Neuronal stem cell (in vitro differentiated cells): ENCODE measurements around the gene EEF1AKMT1.

Experiments
- DNase-seq: peaks from one replicate; pipeline ENCODE4 v3.0.0-alpha.2; 2013; ENCODE audit warnings: low spot score
- H2AFZ ChIP-seq: one replicate; pipeline ENCODE4 v1.6.1; 2013; ENCODE audit warnings: mild to moderate bottlenecking, low read length, inconsistent platforms
- H2AK5ac ChIP-seq: 2 replicates; pipeline ENCODE4 v1.6.1; 2013; ENCODE audit warnings: low read depth, mild to moderate bottlenecking, inconsistent platforms, low read length, moderate library complexity, mixed read lengths
- H2BK120ac ChIP-seq: 2 replicates; pipeline ENCODE4 v1.6.1; 2013; ENCODE audit warnings: low read depth, mild to moderate bottlenecking, inconsistent platforms, low read length, moderate library complexity, mixed read lengths
- H2BK12ac ChIP-seq: one replicate; pipeline ENCODE4 v1.6.1; 2013; ENCODE audit warnings: low read length, inconsistent platforms
- H2BK15ac ChIP-seq: 2 replicates; pipeline ENCODE4 v1.6.1; 2013; ENCODE audit warnings: mild to moderate bottlenecking, low read length, inconsistent platforms, mixed read lengths
- H2BK5ac ChIP-seq: one replicate; pipeline ENCODE4 v1.6.1; 2013; ENCODE audit warnings: inconsistent platforms, mild to moderate bottlenecking, low read length, moderate library complexity
- H3K14ac ChIP-seq: one replicate; pipeline ENCODE4 v1.6.1; 2013; ENCODE audit warnings: low read length, inconsistent platforms
- H3K18ac ChIP-seq: 2 replicates; pipeline ENCODE4 v1.6.1; 2013; ENCODE audit warnings: low read length, inconsistent platforms
- H3K23ac ChIP-seq: 2 replicates; pipeline ENCODE4 v1.6.1; 2013; ENCODE audit warnings: low read depth, mild to moderate bottlenecking, mixed read lengths, low read length, inconsistent platforms; ENCODE audit not compliant: poor library complexity
- H3K27ac ChIP-seq: replicated peaks from 3 replicates; pipeline ENCODE4 v1.5.1; 2013; ENCODE audit warnings: low read length, inconsistent platforms
- H3K27me3 ChIP-seq, 3 experiments: 2 replicates each; pipeline ENCODE4 v1.6.1; 2013; ENCODE audit warnings: low read length in 3 of 3, mild to moderate bottlenecking in 2 of 3, inconsistent platforms in 1 of 3, low read depth in 1 of 3, mixed read lengths in 1 of 3, moderate library complexity in 1 of 3; ENCODE audit not compliant: control insufficient read depth in 3 of 3, insufficient read depth in 3 of 3
- H3K36me3 ChIP-seq, 2 donors: replicated peaks in 1 of 2; 2 replicates each; pipeline ENCODE4 v1.6.1; 2013; ENCODE audit warnings: low read length in 2 of 2; ENCODE audit not compliant: control insufficient read depth in 2 of 2, insufficient read depth in 2 of 2
- H3K4ac ChIP-seq: 2 replicates; pipeline ENCODE4 v1.6.1; 2013; ENCODE audit warnings: inconsistent platforms, mild to moderate bottlenecking, low read length, moderate library complexity
- H3K4me1 ChIP-seq, 2 donors: 1 replicate in 1 of 2; 2 replicates in 1 of 2; pipeline ENCODE4 v1.6.1; 2013; ENCODE audit warnings: low read length in 2 of 2, low read depth in 1 of 2; ENCODE audit not compliant: control insufficient read depth in 2 of 2, insufficient read depth in 1 of 2
- H3K4me2 ChIP-seq: one replicate; pipeline ENCODE4 v1.6.1; 2013; ENCODE audit warnings: mild to moderate bottlenecking, low read length, inconsistent platforms; ENCODE audit not compliant: insufficient read depth, poor library complexity, severe bottlenecking
- H3K4me3 ChIP-seq, 2 donors: 2 replicates each; pipeline ENCODE4 v1.5.1; 2013; ENCODE audit warnings: low read length in 2 of 2, mild to moderate bottlenecking in 2 of 2, inconsistent platforms in 1 of 2, moderate library complexity in 1 of 2
- H3K79me1 ChIP-seq: one replicate; pipeline ENCODE4 v1.6.1; 2013; ENCODE audit warnings: low read depth, mild to moderate bottlenecking, inconsistent platforms, low read length, moderate library complexity
- H3K9ac ChIP-seq: one replicate; pipeline ENCODE4 v1.6.1; 2013; ENCODE audit warnings: mild to moderate bottlenecking, low read depth, low read length, inconsistent platforms; ENCODE audit not compliant: poor library complexity
- H3K9me3 ChIP-seq, 2 donors: replicated peaks in 1 of 2; 2 replicates each; pipeline versions ENCODE3 to v1.6.1; 2013; ENCODE audit warnings: low read length in 2 of 2, mild to moderate bottlenecking in 2 of 2, inconsistent platforms in 1 of 2, low read depth in 1 of 2, mixed read lengths in 1 of 2, moderate library complexity in 1 of 2; ENCODE audit not compliant: control insufficient read depth in 2 of 2, insufficient read depth in 1 of 2
- H4K8ac ChIP-seq: one replicate; pipeline ENCODE4 v1.6.1; 2013; ENCODE audit warnings: low read depth, mild to moderate bottlenecking, inconsistent platforms, low read length, moderate library complexity
- H4K91ac ChIP-seq: one replicate; pipeline ENCODE4 v1.6.1; 2013; ENCODE audit warnings: low read length, low read depth, mild to moderate bottlenecking, inconsistent platforms; ENCODE audit not compliant: poor library complexity
- WGBS, 2 donors: extraction: QIAGEN DNeasy Blood & Tissue Kit; methylation state at CpG; one replicate each; pipeline ENCODE4 v1.1.7; 2013; ENCODE audit warnings: missing lambda C conversion rate in 2 of 2, mixed read lengths in 1 of 2; ENCODE audit not compliant: insufficient read length in 2 of 2, insufficient replicate concordance in 1 of 2; ENCODE audit errors: extremely low coverage in 2 of 2; 5-methylcytosine and 5-hydroxymethylcytosine counted together

Gene EEF1AKMT1

DNA sequence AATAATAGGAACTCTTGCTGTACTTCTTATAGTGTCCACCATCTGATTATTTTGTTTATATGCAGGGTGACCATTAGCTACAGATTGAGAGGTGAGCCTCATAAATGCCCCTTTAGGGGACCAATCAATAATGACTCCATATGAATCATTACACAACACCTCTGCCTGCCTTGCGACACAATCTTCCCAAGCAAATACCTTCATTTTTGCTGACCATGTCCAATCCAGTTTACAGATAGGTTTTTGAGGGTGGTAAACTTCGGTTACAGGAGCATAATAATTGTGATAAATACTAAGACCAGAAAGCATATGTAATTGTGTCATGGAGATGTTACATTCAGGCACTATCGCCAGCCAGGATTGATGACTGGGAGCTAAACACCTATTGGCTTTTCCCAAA, 93.9 kb downstream of the EEF1AKMT1 start:
- Histone ChIP-seq H2BK15ac (no peak overlapping the region), H3K4me3 (no peak overlapping the region), H3K9me3 (no peaks in the 10 kb centered on the region), H3K23ac (no peak overlapping the region), H2BK120ac (no peak overlapping the region), H3K4me2 (no peak overlapping the region), H3K9ac (no peak overlapping the region), H3K27me3 (no peaks in the 10 kb centered on the region), H3K14ac (no peak overlapping the region), H3K4me1 (peaks cover 0 to 10% of the 10 kb centered on the region in 2 donors), H2BK12ac (no peak overlapping the region), H3K79me1 (no peaks in the 10 kb centered on the region), H4K8ac (no peak overlapping the region), H3K4ac (no peak overlapping the region), H3K18ac (no peak overlapping the region), H2AFZ (no peak overlapping the region), H2BK5ac (no peak overlapping the region), H3K36me3 (peaks cover 0 to 14% of the 10 kb centered on the region in 2 donors), H3K27ac (no peak overlapping the region), H4K91ac (no peak overlapping the region), H2AK5ac (no peak overlapping the region)
- no CpG with 5 or more reads among the region's 3 CpGs for WGBS, 2 donors
- DNase-seq, result no peak
